ENCODE results near the gene EMX2.
"Not testable (repeated sequence)": the region's sequence is repeated elsewhere in the genome, so short reads cannot be mapped to it uniquely, and the experiment has no call there.

The EMX2 gene

GRCh38 chr10:117562896-117563737 lies 20.6 kb downstream of the EMX2 start:
- DNase-seq: no peak

- no peak for DNase-seq
Observed at GRCh38 chr10:117563780-117564179, 21.2 kb downstream of the EMX2 start.

DNA sequence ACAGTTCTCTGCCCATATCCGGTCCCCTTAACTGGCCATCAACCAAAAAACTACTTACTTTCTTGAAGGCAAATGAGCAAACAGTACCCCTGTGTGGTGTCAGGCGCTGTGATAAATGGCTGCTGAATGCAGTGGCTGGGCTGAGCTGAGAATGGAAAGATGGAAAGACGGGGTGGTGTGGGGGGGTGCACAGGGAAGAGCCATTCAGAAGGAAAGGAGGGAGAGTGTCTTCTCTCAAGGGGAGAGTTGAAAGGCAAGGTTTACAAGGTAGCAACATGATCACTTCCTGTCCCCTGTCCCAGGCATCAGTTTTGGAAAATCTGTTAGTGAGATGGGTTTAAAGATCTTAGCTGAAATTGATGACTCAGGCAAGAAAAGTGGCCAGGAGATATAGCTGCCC lies 22.5 kb downstream of the EMX2 start:
- no peak for DNase-seq

DNA sequence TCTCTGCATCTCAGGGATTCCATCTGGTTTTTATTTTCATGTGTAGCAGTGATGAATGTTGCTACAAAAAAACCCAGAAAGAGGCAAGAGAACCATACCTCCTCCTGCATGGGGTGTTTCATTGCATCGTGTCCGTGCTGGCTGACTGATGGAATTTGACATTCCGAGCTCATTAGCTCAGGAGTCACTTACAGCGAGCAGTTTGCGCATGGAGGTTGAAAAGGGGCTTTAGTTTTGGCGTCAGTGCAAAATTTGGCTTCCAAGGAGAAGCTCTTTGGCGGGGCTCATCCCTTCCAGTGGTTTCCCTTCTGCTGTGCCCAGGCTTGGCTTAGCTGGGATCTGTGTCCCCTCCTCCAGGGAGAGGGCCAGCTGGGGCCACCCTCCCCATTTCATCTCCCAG lies 25.8 kb downstream of the EMX2 start:
- peak; percentile 89 for DNase-seq

- no peak for DNase-seq
Observed at GRCh38 chr10:117569610-117570390, 27.3 kb downstream of the EMX2 start.

DNA sequence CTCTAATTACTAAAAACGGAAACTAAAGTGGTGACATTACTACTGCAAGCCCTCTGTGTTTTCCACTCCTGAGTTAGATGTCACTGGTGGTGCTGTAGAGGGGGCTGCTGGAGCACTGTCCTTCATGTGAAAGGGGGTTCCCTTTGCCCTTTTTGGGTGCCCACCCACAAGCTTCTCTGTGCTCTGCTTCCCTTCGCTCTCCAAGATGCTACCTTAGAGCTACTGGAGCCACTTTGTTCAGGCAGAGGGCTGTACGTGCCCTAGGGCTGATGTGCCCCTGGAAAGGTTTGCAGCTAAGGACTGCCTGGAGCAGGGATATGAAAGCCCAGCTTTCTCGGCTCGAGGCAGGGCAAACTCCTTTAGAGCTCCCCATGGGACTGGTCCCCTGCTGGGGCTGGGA lies 28.3 kb downstream of the EMX2 start:
- DNase-seq: no peak

DNA sequence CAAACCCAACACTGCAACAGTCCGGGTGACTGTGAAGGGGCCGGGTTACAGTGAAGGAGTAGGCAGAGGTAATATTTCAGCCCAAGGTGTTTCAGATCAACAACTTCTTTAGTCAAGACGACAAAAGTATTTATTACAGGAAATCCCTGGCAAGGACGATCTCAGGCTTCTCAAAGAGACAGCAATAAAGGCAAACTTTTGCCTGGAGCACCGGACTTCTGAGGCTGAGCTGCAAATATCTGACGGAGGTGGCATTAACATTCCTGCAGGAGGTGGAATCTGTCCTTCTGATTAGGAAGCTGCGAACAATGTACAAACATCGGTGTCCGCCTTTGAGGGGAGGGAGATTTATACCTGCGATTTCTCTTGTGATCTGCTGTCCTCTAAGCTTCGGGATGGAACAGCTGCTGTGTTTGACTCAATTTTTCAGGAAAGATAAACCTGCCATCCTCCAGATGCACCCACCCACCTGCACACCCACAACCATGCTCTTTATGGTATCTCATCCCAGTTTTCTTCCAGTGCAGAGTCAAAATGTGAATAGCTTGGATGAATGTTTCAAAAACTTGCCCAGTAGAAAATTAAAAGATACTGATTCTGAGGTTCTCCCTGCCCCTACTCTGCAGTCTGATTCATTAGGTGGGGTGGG lies 32.1 kb downstream of the EMX2 start:
- DNase-seq: no peak

- DNase-seq: no peak
Observed at GRCh38 chr10:117578490-117578889, 35.9 kb downstream of the EMX2 start.

DNA sequence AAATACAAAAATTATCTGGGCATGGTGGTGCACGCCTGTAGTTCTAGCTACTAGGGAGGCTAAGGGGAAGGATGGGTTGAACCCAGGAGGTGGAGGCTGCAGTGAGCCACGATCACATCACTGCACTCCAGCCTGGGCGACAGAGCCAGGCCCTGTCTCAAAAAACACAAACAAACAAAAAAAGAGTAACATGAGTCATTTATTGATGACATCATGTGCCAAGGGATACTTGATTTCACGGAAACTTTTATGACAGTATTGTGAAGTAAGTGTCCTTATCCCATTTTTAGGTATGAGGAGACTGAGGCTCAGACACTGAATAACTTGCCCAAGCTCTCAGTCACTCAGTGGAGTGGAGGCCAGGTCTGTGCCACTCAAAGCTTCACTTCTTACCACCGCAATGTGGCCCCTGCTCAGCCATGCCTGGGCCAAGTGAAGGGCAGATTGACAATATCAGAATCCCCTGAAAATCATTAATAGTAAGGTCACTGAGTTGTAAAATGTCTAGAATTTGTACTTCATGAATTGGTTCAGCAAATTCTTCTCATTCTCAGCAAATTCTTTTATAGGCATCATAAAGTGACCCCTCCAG lies 36.5 kb downstream of the EMX2 start:
- DNase-seq: no peak

- DNase-seq: peak; percentile 45
Observed at GRCh38 chr10:117581961-117582360, 39.4 kb downstream of the EMX2 start.

GRCh38 chr10:117584831-117585230 lies 42.3 kb downstream of the EMX2 start:
- not testable (repeated sequence) for DNase-seq

DNA sequence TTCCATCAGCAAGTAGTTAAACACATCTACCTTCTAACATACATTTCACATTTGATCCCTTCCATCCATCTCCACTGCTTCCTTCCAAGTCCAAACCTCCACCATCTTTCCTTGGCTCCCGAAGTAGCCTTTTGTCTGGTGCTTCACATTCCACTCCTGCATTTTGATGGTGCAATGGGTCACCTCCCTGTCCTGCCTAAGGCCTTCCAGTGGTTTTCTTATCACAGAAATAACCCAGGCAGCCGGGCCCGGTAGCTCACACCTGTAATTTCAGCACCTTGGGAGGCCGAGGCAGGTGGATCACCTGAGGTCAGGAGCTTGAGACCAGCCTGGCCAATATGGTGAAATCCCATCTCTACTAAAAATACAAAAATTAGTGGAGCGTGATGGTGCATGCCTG lies 44.5 kb downstream of the EMX2 start:
- no peak for DNase-seq

DNA sequence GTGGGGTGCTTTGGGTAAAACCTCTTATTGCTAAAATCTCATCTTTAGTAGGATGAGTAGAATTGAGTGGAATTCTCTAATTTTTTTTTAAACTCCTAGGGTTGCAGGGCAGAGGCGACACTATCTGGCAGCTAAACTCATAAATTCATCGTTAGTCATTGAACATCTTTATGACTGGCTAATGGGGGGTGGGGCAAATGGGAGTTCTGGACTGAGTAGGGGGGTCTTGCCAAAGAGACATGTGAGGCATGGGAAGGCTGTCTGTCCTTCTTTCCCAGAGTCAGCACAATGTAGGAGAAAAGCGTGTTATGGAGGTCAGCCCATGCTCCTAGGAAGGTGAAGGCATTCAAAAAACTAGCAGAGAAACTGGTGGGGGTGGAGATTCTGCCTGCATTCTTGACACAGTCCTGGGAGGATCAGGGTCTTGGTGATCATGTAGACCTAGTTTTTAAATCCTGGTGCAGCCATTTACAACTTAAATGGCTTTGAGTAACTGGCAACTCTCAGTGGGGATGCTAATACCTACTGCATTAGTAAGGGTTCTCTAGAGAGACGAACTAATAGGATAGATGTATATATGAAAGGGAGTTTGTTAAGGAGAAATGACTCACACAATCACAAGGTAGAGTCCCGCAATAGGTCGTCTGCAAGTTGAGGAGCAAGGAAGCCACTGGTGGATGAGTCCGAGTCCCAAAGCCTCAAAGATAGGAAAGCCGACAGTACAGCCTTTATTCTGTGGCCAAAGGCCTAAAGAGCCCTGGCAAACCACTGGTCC lies 47.7 kb downstream of the EMX2 start:
- DNase-seq: peak; percentile 83

- DNase-seq: no peak
Observed at GRCh38 chr10:117591043-117591442, 48.5 kb downstream of the EMX2 start.

- no peak for DNase-seq
Observed at GRCh38 chr10:117594722-117595121, 52.2 kb downstream of the EMX2 start.

DNA sequence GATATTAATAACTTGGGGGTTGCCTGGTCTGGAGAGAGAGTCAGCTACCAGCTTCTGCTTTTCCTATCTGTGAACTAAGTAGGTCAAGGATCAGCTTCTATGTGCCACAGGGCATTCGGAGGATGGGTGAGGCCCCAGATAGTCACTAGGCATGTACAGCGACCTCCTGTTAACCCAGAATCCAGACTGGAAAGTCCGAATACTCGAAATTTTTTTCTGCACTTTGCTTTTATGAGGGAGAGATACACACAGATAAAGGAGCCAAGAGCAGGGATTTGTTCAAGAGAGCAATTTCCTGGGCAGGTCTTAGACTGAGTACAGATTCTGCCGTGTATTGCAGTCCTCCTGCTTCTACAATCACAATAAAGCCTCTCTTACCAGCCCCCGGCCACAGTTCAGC lies 54.2 kb downstream of the EMX2 start:
- DNase-seq: no peak

DNA sequence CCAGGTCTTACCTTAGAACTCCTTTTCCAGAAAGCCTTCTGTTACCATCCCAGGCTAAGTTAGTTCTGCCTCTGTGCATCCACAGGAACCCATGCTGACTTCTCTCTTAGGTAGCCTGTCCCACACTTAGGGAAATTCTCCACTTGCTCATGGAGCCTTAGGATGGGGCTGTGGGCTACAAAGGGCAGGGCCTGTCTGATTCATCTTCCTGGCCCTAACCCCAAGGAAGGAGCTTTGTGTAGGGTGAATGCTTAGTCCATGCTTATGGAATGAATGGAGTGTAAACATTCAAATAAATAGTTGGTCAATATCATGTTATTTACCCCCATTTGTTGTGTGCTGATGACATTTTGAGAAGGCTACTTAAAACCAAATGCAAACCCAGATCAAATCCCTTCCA lies 54.7 kb downstream of the EMX2 start:
- peak; percentile 20 for DNase-seq

Data from fibroblast of upper back skin (primary cell).